HG03354 (cell line): Measurements from ENCODE around the gene MARCHF6.

Experiments
- ATAC-seq: cut with Tn5 transposase; IDR thresholded peaks from one replicate; pipeline ENCODE4 v1.9.1; 2021; ENCODE audit warnings: mild to moderate bottlenecking; ENCODE audit not compliant: unreplicated experiment, poor library complexity, severe bottlenecking

MARCHF6 gene, protein sequence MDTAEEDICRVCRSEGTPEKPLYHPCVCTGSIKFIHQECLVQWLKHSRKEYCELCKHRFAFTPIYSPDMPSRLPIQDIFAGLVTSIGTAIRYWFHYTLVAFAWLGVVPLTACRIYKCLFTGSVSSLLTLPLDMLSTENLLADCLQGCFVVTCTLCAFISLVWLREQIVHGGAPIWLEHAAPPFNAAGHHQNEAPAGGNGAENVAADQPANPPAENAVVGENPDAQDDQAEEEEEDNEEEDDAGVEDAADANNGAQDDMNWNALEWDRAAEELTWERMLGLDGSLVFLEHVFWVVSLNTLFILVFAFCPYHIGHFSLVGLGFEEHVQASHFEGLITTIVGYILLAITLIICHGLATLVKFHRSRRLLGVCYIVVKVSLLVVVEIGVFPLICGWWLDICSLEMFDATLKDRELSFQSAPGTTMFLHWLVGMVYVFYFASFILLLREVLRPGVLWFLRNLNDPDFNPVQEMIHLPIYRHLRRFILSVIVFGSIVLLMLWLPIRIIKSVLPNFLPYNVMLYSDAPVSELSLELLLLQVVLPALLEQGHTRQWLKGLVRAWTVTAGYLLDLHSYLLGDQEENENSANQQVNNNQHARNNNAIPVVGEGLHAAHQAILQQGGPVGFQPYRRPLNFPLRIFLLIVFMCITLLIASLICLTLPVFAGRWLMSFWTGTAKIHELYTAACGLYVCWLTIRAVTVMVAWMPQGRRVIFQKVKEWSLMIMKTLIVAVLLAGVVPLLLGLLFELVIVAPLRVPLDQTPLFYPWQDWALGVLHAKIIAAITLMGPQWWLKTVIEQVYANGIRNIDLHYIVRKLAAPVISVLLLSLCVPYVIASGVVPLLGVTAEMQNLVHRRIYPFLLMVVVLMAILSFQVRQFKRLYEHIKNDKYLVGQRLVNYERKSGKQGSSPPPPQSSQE

DNA sequence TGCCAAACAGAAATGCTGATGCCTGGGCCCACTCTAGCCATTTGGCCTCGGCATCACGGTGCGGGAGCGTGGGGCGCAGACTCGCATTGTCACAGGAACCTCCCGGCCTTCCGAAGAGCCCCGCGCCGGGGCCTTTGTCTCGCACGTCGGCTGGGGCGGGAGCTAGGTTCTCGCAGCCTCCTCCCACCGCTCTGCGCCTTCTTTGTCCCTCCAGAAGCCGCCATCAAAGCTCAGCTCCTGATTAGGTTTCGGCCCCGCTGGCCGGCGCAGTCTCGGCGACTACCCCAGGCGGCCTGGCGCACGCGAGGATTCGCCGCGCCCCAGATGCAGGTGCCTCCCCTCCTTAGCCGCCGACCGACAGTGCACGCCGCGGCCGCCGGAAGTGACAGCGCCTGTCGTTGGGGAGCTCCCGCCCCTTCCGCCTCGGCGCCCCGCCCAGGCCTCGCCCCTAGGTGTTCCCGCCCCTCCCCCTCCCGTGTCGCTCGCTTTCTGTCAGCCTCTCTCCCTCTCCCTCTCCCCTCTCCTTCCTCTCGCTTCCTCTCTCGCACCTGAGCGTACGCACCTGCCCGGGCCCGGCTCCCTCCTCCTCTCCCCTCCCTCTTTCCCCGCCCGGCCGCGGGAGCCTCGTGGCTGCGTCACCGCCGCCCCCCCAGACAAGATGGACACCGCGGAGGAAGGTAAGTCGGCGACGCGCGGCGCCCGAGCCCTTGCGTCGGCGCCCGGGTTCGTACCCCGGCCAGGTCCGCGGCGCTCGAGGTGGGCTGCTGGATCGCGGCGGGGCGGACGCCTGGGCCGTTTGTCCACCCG, at the start of gene MARCHF6:
TSS of gene MARCHF6 (plus strand) at position 455 of the 807 bp plus-strand sequence. CDS start at position 659, 204 bp downstream.
- peak; percentile 85 for ATAC-seq

DNA sequence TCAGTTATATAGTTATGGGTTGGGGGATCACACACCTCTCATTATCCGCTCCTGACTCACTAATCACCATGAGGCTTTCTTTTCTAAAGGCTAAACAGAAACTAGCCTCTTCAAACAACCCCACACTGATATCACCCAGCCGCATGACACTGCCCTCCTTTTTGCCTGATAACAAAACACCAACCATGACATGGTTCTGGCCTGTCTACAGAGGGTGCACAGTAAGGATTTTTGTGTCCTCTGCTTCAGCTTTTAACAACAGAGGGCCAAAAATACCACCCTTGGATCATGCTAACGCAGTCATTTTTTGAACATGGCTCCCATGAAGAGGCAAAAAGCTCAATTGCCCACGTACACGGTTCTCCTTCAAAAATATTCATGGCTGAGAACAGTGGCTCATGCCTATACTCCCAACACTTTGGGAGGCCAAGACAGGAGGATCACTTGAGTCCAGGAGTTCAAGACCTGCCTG, 49.8 kb upstream of the MARCHF6 start:
- ATAC-seq = no peak

DNA sequence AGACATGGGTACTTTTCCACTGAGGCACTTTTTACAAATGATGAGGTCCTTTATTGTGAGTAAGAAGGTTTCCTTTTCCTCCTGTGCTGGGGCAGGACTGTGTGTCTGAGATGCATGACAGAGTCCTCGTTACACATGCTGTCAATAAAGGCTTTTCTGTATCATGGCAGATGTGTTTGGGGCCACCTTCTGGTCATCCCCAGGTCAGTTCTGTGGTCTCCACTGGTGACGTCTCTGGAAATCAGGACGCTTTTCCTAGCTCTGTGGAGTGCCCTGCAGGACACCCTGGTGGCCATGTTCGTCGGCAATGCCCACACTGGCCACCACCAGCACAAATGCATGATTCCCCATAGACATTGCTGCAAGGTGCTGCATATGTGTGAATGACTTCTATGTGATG, 48.6 kb upstream of the MARCHF6 start:
- ATAC-seq = no peak

DNA sequence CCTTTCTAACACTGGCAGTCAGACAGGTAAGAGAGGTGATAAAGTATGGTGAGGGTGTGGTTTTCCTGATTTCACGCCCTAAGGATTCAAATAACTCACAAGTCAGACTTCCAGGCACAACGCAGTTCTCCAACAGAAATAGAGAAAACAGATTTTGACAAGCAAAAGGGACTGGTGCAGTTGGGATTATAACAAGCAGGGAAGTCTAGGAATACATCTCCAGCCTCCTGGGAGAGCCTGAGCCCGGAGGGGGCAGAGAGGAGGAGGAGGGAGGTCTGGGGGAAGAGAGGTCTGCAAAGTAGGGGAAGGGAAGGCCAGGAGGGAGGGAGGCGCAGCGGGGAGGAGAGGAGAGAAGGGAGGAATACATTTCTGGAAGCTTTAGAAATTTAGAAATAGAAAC, 47.4 kb upstream of the MARCHF6 start:
- no peak for ATAC-seq

DNA sequence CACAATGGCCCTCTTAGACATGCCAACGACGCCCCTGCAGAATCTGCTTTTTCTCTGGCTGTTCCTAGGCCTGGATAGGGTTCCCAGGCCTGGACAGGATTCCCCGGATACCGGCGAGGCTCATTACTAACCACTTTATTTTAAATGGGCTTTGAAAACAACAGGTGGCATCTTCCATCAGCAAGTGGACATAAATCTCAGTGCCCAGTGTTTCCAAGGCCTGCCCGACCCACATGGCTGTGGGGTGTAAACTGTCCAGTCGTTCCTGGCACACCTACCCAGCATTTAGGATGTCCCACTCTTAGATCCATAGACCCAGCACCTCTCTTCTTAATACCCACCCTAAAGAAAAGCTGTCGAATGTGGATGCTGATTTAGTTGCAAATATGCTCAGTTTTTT, 46.7 kb upstream of the MARCHF6 start:
- ATAC-seq = no peak

DNA sequence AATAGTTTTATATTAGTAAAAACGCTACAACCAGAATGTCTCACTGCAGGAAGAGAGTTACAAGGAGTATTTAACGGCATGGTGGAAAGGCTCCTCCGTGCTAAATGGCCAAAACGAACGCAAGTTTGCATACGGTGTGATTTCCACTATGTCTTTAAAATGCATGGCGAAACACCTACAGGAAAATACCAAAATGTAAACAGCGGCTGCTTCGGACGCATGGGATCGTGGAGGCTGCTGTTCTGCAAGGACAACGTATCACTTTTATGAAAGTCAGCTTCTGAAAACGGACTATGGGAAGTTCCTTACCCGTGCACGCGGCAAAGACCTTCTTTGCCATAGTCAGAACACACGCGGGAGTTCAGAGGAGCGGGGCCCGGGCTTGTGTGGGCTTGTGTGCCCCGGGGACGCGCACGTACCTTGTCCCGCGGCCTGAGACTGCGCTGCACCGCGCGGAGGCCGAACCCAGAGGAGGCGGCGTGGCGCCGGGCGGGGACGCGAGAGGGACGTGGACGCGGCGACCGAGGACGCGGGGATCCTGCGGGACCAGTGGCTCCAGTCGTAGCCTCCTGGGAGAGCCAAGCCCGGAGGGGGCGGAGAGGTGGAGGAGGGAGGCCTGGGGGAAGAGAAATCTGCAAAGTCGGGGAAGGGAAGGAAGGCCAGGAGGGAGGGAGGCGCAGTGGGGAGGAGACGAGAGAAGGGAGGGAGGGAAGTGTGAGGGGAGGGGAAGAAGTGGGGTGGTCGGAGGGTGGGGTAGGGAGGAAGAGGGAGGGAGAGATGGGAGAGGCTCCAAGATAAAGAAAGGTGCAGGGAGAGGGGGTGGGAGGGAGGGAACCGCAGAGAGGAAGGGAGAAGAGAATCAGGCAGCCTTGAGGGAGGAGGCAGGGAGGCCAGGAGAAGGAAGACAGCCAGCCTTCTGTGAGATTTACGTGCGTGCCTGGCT, 46.0 kb upstream of the MARCHF6 start, which contains the start of gene CMBL:
TSS of gene CMBL (minus strand) at position 697 of the 943 bp plus-strand sequence. CDS start 17,140 bp downstream, outside the sequence.
- ATAC-seq = peak; percentile 85

DNA sequence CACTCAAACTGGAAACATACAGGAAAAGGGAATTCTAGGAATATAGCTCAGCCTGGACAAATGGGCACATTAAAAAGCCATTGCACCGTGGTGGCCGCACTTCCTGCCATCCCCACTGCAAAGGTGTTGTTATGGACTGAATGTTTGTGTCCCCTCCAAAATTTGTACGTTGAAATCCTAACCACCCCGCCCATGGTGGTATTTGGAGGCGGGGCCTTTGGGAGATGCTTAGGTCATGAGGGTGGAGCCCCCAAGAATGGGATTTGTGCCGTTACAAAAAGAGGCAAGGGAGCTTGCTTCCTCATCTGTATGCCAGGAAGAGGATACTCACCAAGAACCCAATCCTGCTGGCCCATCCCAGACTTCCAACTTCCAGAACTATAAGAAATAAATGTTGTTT, 44.7 kb upstream of the MARCHF6 start:
- no peak for ATAC-seq

DNA sequence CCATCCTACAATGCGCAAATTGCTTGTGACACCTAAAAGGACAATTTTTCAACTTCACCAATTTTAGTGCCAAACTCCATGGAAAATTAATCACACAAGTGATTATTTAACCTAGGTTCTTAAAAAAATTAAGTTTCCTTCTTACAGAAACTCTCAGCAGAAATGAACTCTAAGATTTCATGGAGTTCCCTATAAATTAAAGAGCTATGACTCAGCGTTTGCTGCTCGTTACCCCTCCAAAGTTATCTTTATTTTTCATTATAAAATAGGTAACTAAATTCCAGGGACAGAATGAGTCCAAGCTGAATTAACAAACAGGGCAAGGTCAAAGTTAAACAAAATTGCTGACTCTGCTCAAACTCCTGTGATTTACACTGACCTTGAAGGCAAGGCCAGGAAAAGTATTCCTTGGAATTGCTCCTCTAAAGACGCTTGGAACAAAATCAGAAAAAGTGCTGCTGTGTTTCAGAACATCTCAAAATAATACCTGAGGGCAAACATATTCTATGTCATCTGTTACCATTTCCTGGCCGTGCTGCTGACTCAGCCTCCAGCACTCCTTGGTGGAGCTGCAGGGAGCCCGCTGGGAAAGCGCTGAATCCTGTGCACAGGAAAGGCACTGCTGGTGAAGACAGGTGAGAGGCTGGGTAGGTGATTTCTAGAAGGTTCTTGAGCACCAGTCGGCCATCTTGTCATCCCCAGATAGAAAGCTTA, 43.3 kb upstream of the MARCHF6 start:
- ATAC-seq = no peak

DNA sequence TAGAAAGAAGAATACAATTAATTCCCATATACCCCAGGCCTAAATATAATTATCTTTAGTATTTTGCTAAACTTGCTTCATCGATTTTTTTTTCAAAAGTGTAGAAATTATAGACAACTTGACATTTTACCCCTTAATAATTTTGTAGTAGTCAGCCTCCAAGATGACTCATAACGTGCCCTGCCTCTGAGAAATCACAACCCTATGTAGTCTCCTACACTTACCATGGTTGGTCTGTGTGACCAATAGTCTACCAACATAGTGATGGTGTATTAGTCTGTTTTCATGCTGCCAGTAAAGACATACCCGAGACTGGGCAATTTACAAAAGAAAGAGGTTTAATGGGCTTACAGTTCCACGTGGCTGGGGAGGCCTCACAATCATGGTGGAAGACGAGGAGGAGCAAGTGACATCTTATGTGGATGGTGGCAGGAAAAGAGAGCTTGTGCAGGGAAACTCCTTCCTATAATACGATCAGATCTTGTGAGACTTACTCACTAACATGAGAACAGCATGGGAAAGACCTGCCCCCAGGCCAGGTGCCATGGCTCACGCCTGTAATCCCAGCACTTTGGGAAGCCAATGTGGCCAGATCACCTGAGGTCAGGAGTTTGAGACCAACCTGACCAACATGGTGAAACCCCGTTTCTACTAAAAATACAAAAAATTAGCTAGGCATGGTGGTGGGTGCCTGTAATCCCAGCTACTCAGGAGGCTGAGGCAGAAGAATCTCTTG, 42.5 kb upstream of the MARCHF6 start:
- ATAC-seq = peak; percentile 56

DNA sequence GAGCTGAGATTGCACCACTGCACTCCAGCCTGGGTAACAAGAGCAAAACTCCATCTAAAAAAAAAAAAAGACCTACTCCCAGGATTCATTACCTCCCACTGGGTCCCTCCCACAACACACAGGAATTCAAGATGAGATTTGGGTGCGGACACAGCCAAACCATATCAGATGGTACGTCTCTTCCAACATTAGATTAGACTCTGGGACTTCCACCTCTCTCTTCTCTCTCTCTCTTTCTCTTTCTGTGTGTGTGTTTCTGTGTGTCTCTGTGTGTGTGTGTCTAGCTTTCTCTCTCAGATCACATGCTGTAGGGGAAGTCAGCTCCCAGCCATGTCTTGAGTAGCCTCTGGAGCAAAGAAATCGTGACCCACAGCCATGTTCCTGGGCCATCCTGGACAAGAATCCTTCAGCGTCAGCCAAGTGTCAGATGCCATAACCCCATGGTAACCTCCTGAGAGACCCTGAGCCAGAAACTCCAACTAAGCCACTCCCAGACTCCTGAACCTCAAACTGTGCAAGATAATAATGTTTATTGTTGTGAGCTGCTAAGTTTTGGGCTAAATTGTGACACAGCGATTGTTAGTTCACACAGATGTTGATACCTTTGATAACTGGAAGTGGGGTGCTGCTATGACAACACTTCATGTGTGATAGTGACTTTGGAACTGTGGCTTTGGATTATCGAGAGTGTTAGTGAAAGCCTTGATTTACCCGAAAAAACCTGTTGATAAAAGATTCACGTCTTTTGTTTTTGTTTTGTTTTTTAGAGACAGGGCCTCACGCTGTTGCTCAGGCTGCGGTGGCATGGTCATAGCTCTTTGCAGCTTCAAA, 41.7 kb upstream of the MARCHF6 start:
- ATAC-seq = no peak

DNA sequence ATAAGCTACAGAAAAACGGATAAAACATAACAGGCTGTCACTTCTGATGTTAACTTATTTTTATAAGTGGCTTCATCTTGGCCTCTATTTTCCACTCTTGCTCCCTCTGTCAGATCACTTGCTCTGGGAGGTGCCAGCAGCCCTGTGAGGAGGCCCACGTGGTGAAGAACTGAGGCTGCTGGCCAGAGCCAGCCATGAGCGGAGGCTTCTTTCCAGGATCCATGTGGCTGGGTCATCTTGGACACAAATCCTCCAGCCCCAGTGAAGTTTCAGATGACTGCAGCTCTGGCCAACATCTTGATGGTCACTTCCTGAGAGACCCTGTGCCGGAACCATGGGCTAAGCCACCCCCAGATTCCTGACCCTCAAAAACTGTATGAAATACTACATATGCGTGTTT, 38.3 kb upstream of the MARCHF6 start:
- ATAC-seq = no peak

DNA sequence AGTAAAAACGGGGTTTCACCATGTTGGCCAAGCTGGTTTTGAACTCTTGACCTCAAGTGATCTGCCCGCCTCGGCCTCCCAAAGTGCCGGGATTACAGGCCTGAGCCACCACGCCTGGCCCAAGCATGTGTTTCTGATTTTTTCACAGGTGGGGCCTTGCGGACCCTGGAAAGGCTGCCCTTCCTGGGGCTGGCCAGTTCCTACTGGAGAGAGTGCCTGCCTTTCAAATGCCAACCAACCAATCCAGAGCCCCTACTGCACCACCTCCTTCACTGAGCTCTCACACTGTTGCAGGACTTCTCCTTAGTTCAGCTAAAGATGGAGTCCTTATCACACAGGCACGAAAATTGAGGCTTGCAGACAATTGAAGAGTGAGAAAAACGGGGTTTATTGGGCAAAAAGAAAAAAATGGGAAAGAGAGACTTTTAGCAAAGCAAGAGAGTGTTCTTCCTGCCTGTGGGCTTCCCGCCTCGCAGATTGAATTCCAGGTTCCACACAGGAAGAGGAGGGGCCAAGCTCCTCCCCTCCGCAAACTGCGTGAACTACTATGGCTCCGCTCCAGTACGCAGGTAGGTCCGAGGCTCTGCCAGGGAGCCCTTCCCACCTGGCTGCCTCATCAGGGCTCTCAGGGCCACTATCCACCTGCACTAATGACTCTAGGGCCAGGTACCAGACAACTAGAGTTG, 37.5 kb upstream of the MARCHF6 start:
- no peak for ATAC-seq

DNA sequence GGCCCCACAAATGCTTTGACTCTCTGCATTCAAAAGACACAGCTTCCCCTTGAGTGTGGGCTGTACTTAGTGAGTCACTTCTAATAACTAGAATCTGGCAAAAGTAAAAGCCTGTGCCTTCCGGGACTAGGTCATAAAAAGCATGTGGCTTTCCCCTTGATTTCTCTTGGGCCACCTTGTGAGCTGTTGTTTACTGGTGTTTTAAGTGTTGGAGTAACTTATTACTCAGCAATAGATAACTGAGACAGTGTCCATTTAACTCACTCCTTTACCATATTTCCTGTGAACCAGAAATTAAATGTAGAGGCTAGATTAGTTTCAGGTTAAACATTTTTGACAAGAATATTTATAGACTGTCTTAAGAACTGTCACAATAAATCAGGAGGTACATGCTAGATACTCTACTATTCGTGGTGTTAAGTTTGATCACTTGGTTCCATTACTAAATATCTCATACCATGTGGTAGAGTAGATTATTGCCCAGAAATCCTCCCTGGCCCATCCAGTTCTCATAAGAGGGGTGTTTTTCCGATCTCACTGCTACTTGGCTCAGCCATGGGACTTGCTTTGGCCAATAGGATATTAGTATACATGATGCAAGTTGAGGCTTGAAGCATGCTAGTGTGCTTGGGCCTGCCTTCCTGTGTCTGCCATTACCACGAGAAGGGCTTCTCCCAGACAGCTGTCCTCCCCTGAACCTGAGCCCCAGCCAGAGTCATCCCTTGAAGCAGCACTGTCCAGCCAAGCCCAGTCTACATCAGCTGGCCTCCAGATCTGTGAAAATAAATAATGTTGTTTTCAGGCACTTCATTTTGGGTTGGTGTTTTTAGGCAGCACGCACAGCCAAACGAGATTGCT, 35.4 kb upstream of the MARCHF6 start:
- ATAC-seq = peak; percentile 86

DNA sequence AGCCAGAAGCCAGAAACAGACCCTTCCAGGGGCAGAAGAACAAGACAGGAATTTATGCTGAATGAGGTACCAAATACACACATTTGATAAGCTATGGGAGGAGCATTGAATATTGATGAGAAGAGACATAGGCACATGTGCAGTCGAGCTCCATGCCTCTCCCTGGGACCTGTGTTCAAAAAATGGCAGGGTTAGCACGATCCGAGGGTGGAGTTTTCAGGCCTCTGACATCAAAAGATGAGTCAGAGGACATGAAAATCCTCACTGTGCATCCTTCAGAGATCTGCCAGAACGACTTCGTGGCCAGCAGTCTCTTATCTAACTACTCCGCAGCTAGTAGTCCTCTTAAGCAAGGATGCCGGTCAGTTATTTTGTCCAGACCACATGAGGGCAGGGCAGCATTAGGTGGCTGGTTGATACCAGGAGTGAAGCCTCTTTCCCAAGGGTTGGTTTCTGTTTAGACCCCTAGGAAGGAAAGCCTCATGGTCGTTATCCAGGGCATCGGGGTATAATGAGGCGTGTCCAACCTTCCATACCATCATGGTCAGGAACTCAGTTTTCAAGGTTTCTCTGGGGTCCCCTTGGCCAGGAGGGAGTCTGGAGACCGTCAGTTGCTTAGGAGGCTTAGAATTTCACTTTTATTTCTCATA, 34.2 kb upstream of the MARCHF6 start:
- ATAC-seq = no peak

DNA sequence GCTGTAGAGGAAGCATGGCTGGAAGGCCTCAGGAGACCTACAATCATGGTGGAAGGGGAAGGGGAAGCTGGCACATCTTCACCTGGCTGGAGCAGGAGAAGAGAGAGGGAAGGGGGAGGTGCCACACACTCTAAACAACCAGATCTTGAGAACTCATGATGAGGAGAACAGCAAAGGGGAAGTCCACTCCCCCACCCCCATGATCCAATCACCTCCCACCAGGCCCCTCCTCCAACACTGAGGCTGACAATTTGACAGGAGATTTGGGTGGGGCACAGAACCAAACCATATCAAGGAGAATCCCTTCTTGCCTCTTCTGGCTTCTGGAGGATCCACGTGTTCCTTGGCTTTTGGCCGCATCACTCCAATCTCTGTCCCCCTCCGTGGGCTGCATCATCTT, 32.7 kb upstream of the MARCHF6 start:
- no peak for ATAC-seq
